Prostate gland (tissue), 2 donors: ENCODE results near the gene MGLL.

Experiments
- POLR2A ChIP-seq: fragments of 450-650 bp; IDR thresholded peaks from one replicate; pipeline ENCODE4 v1.6.1; 2016; ENCODE audit warnings: antibody characterized with exemption, mild to moderate bottlenecking
- POLR2AphosphoS5 ChIP-seq: sonication (generic); formaldehyde crosslinking; IDR thresholded peaks from one replicate; pipeline ENCODE4 v1.6.1; 2017; ENCODE audit warnings: antibody characterized with exemption
- TF ChIP-seq, protein P1 (sequence below), 4 experiments: fragments of 200-600 bp in 2 of 4; fragments of 450-650 bp in 2 of 4; sonication (generic) in 2 of 4; IDR thresholded peaks; 1 replicate in 3 of 4; 2 replicates in 1 of 4; pipeline ENCODE4 v1.5.1; 2016 to 2019; ENCODE audit warnings: antibody characterized with exemption in 4 of 4, mild to moderate bottlenecking in 2 of 4, moderate library complexity in 2 of 4

DNA sequence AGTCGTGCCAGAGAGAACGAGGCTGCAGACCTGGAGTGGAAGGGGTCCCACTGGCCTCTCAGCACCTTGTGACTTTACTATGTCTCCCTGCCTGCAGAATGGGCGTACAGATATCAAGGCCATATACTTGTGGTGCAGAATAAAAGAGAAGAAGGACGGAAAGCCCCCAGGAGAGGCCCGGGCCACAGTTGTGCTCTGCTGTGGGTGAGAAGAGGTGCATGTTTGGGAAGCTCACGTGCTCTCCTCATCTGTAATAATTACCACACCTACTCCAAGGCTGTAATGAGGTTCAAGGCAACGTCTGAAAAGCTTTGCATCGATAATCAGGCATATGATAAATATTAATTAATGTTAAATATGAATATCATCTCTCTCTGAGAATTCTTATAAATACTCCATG, 58.0 kb downstream of the MGLL start:
- TF ChIP-seq, protein P1, sequence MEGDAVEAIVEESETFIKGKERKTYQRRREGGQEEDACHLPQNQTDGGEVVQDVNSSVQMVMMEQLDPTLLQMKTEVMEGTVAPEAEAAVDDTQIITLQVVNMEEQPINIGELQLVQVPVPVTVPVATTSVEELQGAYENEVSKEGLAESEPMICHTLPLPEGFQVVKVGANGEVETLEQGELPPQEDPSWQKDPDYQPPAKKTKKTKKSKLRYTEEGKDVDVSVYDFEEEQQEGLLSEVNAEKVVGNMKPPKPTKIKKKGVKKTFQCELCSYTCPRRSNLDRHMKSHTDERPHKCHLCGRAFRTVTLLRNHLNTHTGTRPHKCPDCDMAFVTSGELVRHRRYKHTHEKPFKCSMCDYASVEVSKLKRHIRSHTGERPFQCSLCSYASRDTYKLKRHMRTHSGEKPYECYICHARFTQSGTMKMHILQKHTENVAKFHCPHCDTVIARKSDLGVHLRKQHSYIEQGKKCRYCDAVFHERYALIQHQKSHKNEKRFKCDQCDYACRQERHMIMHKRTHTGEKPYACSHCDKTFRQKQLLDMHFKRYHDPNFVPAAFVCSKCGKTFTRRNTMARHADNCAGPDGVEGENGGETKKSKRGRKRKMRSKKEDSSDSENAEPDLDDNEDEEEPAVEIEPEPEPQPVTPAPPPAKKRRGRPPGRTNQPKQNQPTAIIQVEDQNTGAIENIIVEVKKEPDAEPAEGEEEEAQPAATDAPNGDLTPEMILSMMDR (IDR thresholded peaks at IDR 0.05): no peak
- no peak for TF ChIP-seq POLR2A
- no peak for TF ChIP-seq POLR2AphosphoS5
